ENCODE results near the gene GRAMD1A. TPM values are rescaled to one million over a fixed set of nuclear protein-coding genes. Genes with fewer than 3 reads are reported as not detected.
A peak's percentile ranks its signal among the peaks of the same experiment; 100 is the strongest.

GRAMD1A gene
- total and polyA plus RNA-seq, 2 donors (not counting 1 experiment from before 2014, with no cell fraction given): 83.8 to 102 TPM

DNA sequence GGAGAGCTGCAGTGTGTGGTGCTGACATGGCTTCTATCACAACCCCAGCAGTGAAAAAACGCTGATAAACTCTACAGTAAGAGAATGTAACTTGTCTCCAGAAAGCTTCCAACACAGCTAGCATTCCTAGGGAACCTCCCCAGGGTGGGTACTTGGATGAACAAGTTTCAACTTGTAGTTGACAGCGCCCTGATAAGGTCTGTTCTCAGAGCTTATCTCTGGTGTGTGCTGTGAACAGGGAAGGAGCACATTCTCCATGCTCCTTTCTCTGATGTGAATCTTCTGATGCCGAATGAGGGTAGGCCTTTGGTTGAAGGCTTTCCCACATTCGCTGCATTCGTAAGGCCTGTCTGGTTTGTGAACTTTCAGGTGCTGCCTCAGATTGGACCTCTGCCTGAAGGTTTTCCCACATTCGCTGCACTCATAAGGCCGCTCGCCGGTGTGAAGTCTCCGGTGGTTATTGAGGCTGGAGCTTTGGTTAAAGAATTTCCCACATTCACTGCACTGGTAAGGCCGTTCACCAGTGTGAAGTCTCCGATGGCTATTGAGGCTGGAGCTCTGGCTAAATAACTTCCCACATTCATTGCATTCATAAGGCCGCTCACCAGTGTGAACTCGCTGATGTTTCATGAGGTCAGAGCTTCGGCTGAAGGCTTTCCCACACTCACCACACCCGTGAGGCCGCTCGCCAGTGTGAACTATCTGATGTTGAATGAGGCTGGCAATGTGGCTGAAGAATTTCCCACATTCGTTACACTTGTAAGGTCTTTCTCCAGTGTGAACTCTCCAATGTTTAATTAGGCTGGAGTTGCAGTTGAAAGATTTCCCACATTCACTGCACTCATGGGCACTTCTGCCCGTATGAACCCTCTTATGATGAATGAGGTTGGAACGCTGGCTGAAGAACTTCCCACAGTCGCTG lies 42.0 kb upstream of the GRAMD1A start:
- ChIA-PET CTCF (no interaction called here), POLR2A (no interaction called here)
- H2AFZ ChIP-seq (ENCODE audit: insufficient read depth, low read depth, low read length, poor library complexity, severe bottlenecking): no peak overlapping the region
- peaks cover 5 to 76% (median 57%) of the 10 kb centered on the region in 3 donors for H3K9me3 ChIP-seq (ENCODE audit: control extremely low read depth in 1 of 3, control insufficient read depth in 2 of 3, insufficient read depth in 1 of 3, low read length in 2 of 3)
- intact Hi-C loops (cut with micrococcal nuclease): no loop called here
- no peaks in the 10 kb centered on the region for H4K20me1 ChIP-seq (ENCODE audit: control insufficient read depth, insufficient read depth, low read length, poor library complexity, severe bottlenecking)
- DNase-seq (no peak), ATAC-seq (ENCODE audit: low read depth) (no peak)
- WGBS (ENCODE audit: insufficient coverage): 98% methylated on average over 13 of the region's 22 CpGs
- peaks cover 16% of the 10 kb centered on the region in 2 donors for H3K4me1 ChIP-seq (ENCODE audit: control insufficient read depth in 2 of 2, insufficient read depth in 2 of 2, low read length in 2 of 2)
- no peak for TF ChIP-seq EZH2 (IDR thresholded peaks at IDR 0.05; ENCODE audit: borderline replicate concordance, insufficient read depth, low read depth, low read length, poor library complexity, severe bottlenecking)
- TF ChIP-seq, protein P1, sequence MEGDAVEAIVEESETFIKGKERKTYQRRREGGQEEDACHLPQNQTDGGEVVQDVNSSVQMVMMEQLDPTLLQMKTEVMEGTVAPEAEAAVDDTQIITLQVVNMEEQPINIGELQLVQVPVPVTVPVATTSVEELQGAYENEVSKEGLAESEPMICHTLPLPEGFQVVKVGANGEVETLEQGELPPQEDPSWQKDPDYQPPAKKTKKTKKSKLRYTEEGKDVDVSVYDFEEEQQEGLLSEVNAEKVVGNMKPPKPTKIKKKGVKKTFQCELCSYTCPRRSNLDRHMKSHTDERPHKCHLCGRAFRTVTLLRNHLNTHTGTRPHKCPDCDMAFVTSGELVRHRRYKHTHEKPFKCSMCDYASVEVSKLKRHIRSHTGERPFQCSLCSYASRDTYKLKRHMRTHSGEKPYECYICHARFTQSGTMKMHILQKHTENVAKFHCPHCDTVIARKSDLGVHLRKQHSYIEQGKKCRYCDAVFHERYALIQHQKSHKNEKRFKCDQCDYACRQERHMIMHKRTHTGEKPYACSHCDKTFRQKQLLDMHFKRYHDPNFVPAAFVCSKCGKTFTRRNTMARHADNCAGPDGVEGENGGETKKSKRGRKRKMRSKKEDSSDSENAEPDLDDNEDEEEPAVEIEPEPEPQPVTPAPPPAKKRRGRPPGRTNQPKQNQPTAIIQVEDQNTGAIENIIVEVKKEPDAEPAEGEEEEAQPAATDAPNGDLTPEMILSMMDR (IDR thresholded peaks at IDR 0.05): no peak
- H3K4me2 ChIP-seq (replicated peaks; ENCODE audit: low read depth, low read length, poor library complexity, severe bottlenecking): no peak overlapping the region
- peaks cover 13 to 40% of the 10 kb centered on the region in 2 experiments for H3K36me3 ChIP-seq (replicated peaks in 1 of 2; ENCODE audit: control extremely low read depth in 1 of 2, control insufficient read depth in 1 of 2, extremely low read depth in 1 of 2, insufficient read depth in 2 of 2, low read length in 1 of 2)
- H3K27ac ChIP-seq (ENCODE audit: low read length in 2 of 2): no peak overlapping the region
- Mint-ChIP-seq H3K9me3 (ENCODE audit: insufficient read depth) (peaks cover 26% of the 10 kb centered on the region), H3K4me1 (peaks cover 22% of the 10 kb centered on the region), H3K27ac (no peak overlapping the region), H3K4me3 (no peak overlapping the region), H3K27me3 (no peaks in the 10 kb centered on the region)
- peaks cover 24% of the 10 kb centered on the region for H3K79me2 ChIP-seq (ENCODE audit: control insufficient read depth, insufficient read depth, low read length)
- H3K4me3 ChIP-seq (ENCODE audit: control extremely low read depth in 1 of 5, extremely low read depth in 1 of 5, insufficient read depth in 1 of 5, low read depth in 2 of 5, low read length in 4 of 5): peak overlapping the region in 1 of 5 experiments; percentile 4
- H3K9ac ChIP-seq (ENCODE audit: low read length): no peak overlapping the region
- no peaks in the 10 kb centered on the region for H3K27me3 ChIP-seq (replicated peaks in 1 of 4; ENCODE audit: control extremely low read depth in 1 of 4, control insufficient read depth in 3 of 4, insufficient read depth in 4 of 4, low read length in 3 of 4)

DNA sequence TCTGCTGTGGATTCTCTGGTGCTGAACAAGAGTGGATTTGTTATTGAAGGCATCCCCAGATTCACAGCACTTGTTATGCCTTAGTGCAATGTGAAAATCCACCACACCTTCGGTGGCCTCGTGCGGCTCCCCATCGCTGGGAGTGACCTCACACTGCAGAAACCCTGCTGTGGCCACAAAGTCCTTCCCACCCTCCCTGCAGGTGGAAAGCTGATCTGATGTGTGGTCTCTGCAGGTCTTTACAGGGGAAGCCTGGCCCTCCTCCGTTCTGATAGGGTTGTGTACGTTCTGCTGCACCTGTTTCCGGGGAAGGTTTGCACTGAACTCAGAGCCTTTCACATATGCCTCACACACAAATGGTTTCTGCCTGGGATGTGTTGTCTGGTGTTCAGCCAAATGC lies 41.1 kb upstream of the GRAMD1A start:
- Mint-ChIP-seq H3K4me3 (no peak overlapping the region), H3K9me3 (ENCODE audit: insufficient read depth) (peaks cover 20% of the 10 kb centered on the region), H3K27me3 (no peaks in the 10 kb centered on the region), H3K27ac (no peak overlapping the region), H3K4me1 (peaks cover 26% of the 10 kb centered on the region)
- Histone ChIP-seq H3K36me3 (replicated peaks in 1 of 2; ENCODE audit: control extremely low read depth in 1 of 2, control insufficient read depth in 1 of 2, extremely low read depth in 1 of 2, insufficient read depth in 2 of 2, low read length in 1 of 2) (peaks cover 13 to 40% of the 10 kb centered on the region in 2 experiments), H3K9me3 (ENCODE audit: control extremely low read depth in 1 of 3, control insufficient read depth in 2 of 3, insufficient read depth in 1 of 3, low read length in 2 of 3) (peaks cover 5 to 76% (median 49%) of the 10 kb centered on the region in 3 donors), H3K27ac (ENCODE audit: low read length in 2 of 2) (no peak overlapping the region), H3K9ac (ENCODE audit: low read length) (no peak overlapping the region), H3K4me2 (replicated peaks; ENCODE audit: low read depth, low read length, poor library complexity, severe bottlenecking) (no peak overlapping the region), H3K4me3 (ENCODE audit: control extremely low read depth in 1 of 5, extremely low read depth in 1 of 5, insufficient read depth in 1 of 5, low read depth in 2 of 5, low read length in 4 of 5) (peak overlapping the region in 1 of 5 experiments; percentile 4), H4K20me1 (ENCODE audit: control insufficient read depth, insufficient read depth, low read length, poor library complexity, severe bottlenecking) (no peaks in the 10 kb centered on the region), H2AFZ (ENCODE audit: insufficient read depth, low read depth, low read length, poor library complexity, severe bottlenecking) (no peak overlapping the region), H3K27me3 (replicated peaks in 1 of 4; ENCODE audit: control extremely low read depth in 1 of 4, control insufficient read depth in 3 of 4, insufficient read depth in 4 of 4, low read length in 3 of 4) (no peaks in the 10 kb centered on the region), H3K79me2 (ENCODE audit: control insufficient read depth, insufficient read depth, low read length) (peaks cover 33% of the 10 kb centered on the region), H3K4me1 (ENCODE audit: control insufficient read depth in 2 of 2, insufficient read depth in 2 of 2, low read length in 2 of 2) (peaks cover 17 to 20% of the 10 kb centered on the region in 2 donors)
- CTCF ChIA-PET: no interaction called here
- POLR2A ChIA-PET: no interaction called here
- DNase-seq (no peak), ATAC-seq (ENCODE audit: low read depth) (no peak)
- 92% methylated on average over 2 of the region's 7 CpGs for WGBS (ENCODE audit: insufficient coverage)
- intact Hi-C loops (cut with micrococcal nuclease): no loop called here
- no peak for TF ChIP-seq EZH2 (IDR thresholded peaks at IDR 0.05; ENCODE audit: borderline replicate concordance, insufficient read depth, low read depth, low read length, poor library complexity, severe bottlenecking)
- TF ChIP-seq, protein P1 (IDR thresholded peaks at IDR 0.05): no peak
